Pancreas (tissue), 10 donors: ENCODE results near the gene GRIP1. TPM values are rescaled to one million over a fixed set of nuclear protein-coding genes. Genes with fewer than 3 reads are reported as not detected.

ENCODE experiments used
- ATAC-seq, 4 donors: fragments of 200-7000 bp; cut with Tn5 transposase; one replicate each; pipeline versions ENCODE4 v1.8.0 to v1.9.1; 2020; ENCODE audit warnings: mild to moderate bottlenecking in 4 of 4, moderate library complexity in 4 of 4
- DNase-seq, 6 donors: peaks; one replicate each; pipeline ENCODE4 v3.0.0-alpha.2; 2020
- FAIRE-seq: peaks from 2 replicates; lab custom pipeline; 2012; peaks lifted over from hg19 to GRCh38; lab: Jason Lieb, UNC
- H3K27ac ChIP-seq, 4 donors: fragments of 200-600 bp; sonication (generic); 1 replicate in 3 of 4; 2 replicates in 1 of 4; pipeline versions ENCODE4 v1.5.0 to v1.8.0; 2020
- H3K27me3 ChIP-seq, 4 donors: fragments of 200-600 bp; one replicate each; pipeline ENCODE4 v1.8.0; 2021
- H3K36me3 ChIP-seq, 3 donors: fragments of 200-600 bp; sonication (generic) in 1 of 3; one replicate each; pipeline versions ENCODE4 v1.5.0 to v1.8.0; 2020 to 2021
- H3K4me1 ChIP-seq, 3 donors: fragments of 200-600 bp; one replicate each; pipeline ENCODE4 v1.8.0; 2021
- H3K4me3 ChIP-seq, 4 donors: fragments of 200-600 bp; sonication (generic) in 2 of 4; one replicate each; pipeline versions ENCODE4 v1.5.0 to v1.8.0; 2020 to 2021
- H3K9me3 ChIP-seq, 4 donors: fragments of 200-600 bp; one replicate each; pipeline ENCODE4 v1.8.0; 2021
- CTCF ChIP-seq, 4 donors: fragments of 200-600 bp; sonication (generic) in 3 of 4; IDR thresholded peaks; one replicate each; pipeline versions ENCODE4 v1.5.0 to v1.8.0; 2021; ENCODE audit warnings: antibody characterized with exemption in 4 of 4
- WGBS, 2 donors: extraction: QIAGEN DNeasy Blood & Tissue Kit; methylation state at CpG; one replicate each; pipeline ENCODE4 v1.1.7; 2013; 5-methylcytosine and 5-hydroxymethylcytosine counted together
- intact Hi-C, 3 donors: fragments of 100-400 bp; cut with DNase I; formaldehyde crosslinking; loops; one replicate each; pipeline versions ENCODE4 v1.11.1 to v1.14.2; 2022
- polyA plus RNA-seq, 2 donors: library from polyadenylated mRNA; stranded (reverse); fragments of 200-250 nt; gene quantifications; one replicate each; pipeline ENCODE4 v1.2.3, GENCODE V29; 2013
- total RNA-seq, 6 donors: library from RNA; stranded (reverse); fragmentation: NEBNext Ultra II Directional in 4 of 6; extraction: Animal tissue kit (Norgen Biotek cat#: 25700) in 4 of 6; gene quantifications; one replicate each; pipeline versions ENCODE4 v1.2.1 to v1.2.4, GENCODE V29; 2021 to 2023
- donor health status: healthy with polysubstance abuse.
- donor health status: DM: no; HTN: no; CAD: no; lungs with moderate emphysema.
- donor health status: DM: no; HTN: no; CAD: no.
- donor health status: control.
- donor health status: control.
- donor health status: Bipolar disorder and iron deficiency.
- donor health status: DM: yes; HTN: yes; CAD: no.
- donor health status: DM: no; HTN: no; CAD: no.
- donor health status: DM: no; HTN: no; CAD: no.
- donor health status: DM: yes; HTN: yes; CAD: no.

GRIP1 gene
- total and polyA plus RNA-seq, 8 donors = 0.89 to 6.8 (median 4.7) TPM

GRCh38 chr12:66590275-66590985, 88.4 kb downstream of the GRIP1 start:
- no peak for DNase-seq

GRCh38 chr12:66589095-66589494, 89.8 kb downstream of the GRIP1 start:
- ATAC-seq (no peak), FAIRE-seq (no peak), DNase-seq (no peak)
- intact Hi-C loops = no loop called here
- Histone ChIP-seq H3K27ac (no peak overlapping the region), H3K27me3 (no peaks in the 10 kb centered on the region), H3K4me1 (no peaks in the 10 kb centered on the region), H3K9me3 (no peaks in the 10 kb centered on the region), H3K4me3 (no peak overlapping the region), H3K36me3 (no peaks in the 10 kb centered on the region)
- TF ChIP-seq CTCF (IDR thresholded peaks at IDR 0.05) = no peak
- WGBS, 2 donors = 87% methylated on average over 3 of the region's 3 CpGs

More at GRCh38 chr12:66590275-66590985, 88.4 kb downstream of the GRIP1 start:
- Histone ChIP-seq H3K27me3 (no peaks in the 10 kb centered on the region), H3K4me3 (no peak overlapping the region), H3K36me3 (no peaks in the 10 kb centered on the region), H3K4me1 (no peaks in the 10 kb centered on the region), H3K9me3 (no peaks in the 10 kb centered on the region), H3K27ac (no peak overlapping the region)
- intact Hi-C loops = no loop called here
- WGBS, 2 donors = 68 to 70% methylated on average over 2 of the region's 2 CpGs
- ATAC-seq (no peak), FAIRE-seq (no peak)
- no peak for TF ChIP-seq CTCF (IDR thresholded peaks at IDR 0.05)

GRCh38 chr12:66587912-66588311, 91.0 kb downstream of the GRIP1 start:
- 82 to 90% methylated on average over 6 of the region's 6 CpGs for WGBS, 2 donors
- no peak for ATAC-seq
- H3K27ac ChIP-seq = no peak overlapping the region
- H3K4me1 ChIP-seq = no peaks in the 10 kb centered on the region
- TF ChIP-seq CTCF (IDR thresholded peaks at IDR 0.05) = no peak
- H3K36me3 ChIP-seq = no peaks in the 10 kb centered on the region
- intact Hi-C loops = no loop called here
- no peak overlapping the region for H3K4me3 ChIP-seq
- no peak for DNase-seq
- H3K27me3 ChIP-seq = no peaks in the 10 kb centered on the region
- FAIRE-seq = no peak
- H3K9me3 ChIP-seq = no peaks in the 10 kb centered on the region

GRCh38 chr12:66584673-66585072, 94.2 kb downstream of the GRIP1 start:
- H3K4me3 ChIP-seq = no peak overlapping the region
- no peaks in the 10 kb centered on the region for H3K4me1 ChIP-seq
- ATAC-seq (no peak), DNase-seq (no peak), FAIRE-seq (no peak)
- no peaks in the 10 kb centered on the region for H3K36me3 ChIP-seq
- no peak for TF ChIP-seq CTCF (IDR thresholded peaks at IDR 0.05)
- H3K9me3 ChIP-seq = no peaks in the 10 kb centered on the region
- 94 to 100% methylated on average over 4 of the region's 4 CpGs for WGBS, 2 donors
- intact Hi-C loops = no loop called here
- H3K27me3 ChIP-seq = no peaks in the 10 kb centered on the region
- no peak overlapping the region for H3K27ac ChIP-seq

- Histone ChIP-seq H3K4me1 (no peaks in the 10 kb centered on the region), H3K4me3 (no peak overlapping the region), H3K27me3 (no peaks in the 10 kb centered on the region), H3K9me3 (no peaks in the 10 kb centered on the region), H3K27ac (no peak overlapping the region), H3K36me3 (no peaks in the 10 kb centered on the region)
- TF ChIP-seq CTCF (IDR thresholded peaks at IDR 0.05) = no peak
- ATAC-seq = no peak
- 86 to 93% methylated on average over 5 of the region's 5 CpGs for WGBS, 2 donors
- no peak for FAIRE-seq
- no peak for DNase-seq
- intact Hi-C loops = no loop called here
Observed at GRCh38 chr12:66573605-66574004, 105.3 kb downstream of the GRIP1 start.
